Tibial artery (tissue), 4 donors: ENCODE data around the gene UNC79.

Experiments used
- DNase-seq, 2 donors: peaks; one replicate each; pipeline ENCODE4 v3.0.0-alpha.2; 2019
- H3K27ac ChIP-seq, 2 donors: fragments of 200-600 bp; sonication (generic) in 1 of 2; 1 replicate in 1 of 2; 2 replicates in 1 of 2; pipeline ENCODE4 v1.5.1; 2018 to 2019; ENCODE audit warnings: mild to moderate bottlenecking in 1 of 2
- H3K27me3 ChIP-seq, 2 donors: fragments of 200-600 bp; sonication (generic) in 1 of 2; one replicate each; pipeline versions ENCODE4 v1.5.1 to v1.6.0; 2016 to 2019
- H3K36me3 ChIP-seq, 3 donors: fragments of 200-600 bp; sonication (generic) in 2 of 3; one replicate each; pipeline ENCODE4 v1.5.1; 2016 to 2019; ENCODE audit warnings: mild to moderate bottlenecking in 2 of 3
- H3K4me1 ChIP-seq, 4 donors: fragments of 200-600 bp; sonication (generic) in 2 of 4; 1 replicate in 3 of 4; 2 replicates in 1 of 4; pipeline ENCODE4 v1.5.1; 2016 to 2019
- H3K4me3 ChIP-seq, 2 donors: fragments of 200-600 bp; sonication (generic) in 1 of 2; 1 replicate in 1 of 2; 2 replicates in 1 of 2; pipeline ENCODE4 v1.5.1; 2018 to 2019; ENCODE audit warnings: mild to moderate bottlenecking in 2 of 2
- H3K9me3 ChIP-seq, 3 donors: fragments of 200-600 bp; sonication (generic) in 1 of 3; one replicate each; pipeline ENCODE4 v1.5.1; 2016 to 2019
- CTCF ChIP-seq, 2 experiments: fragments of 200-600 bp in 1 of 2; fragments of 450-650 bp in 1 of 2; IDR thresholded peaks; one replicate each; pipeline ENCODE4 v1.5.1; 2017 to 2019; ENCODE audit warnings: antibody characterized with exemption in 2 of 2, mild to moderate bottlenecking in 1 of 2, moderate library complexity in 1 of 2
- intact Hi-C: fragments of 100-400 bp; cut with DNase I; formaldehyde crosslinking; loops from one replicate; pipeline ENCODE4 v1.15.0; 2023; ENCODE audit warnings: low total_unique reads

UNC79 gene

GRCh38 chr14:93729993-93730392, 299.3 kb downstream of the UNC79 start:
- intact Hi-C loops: no loop called here
- no peaks in the 10 kb centered on the region for H3K9me3 ChIP-seq
- no peaks in the 10 kb centered on the region for H3K27me3 ChIP-seq
- no peak for TF ChIP-seq CTCF (IDR thresholded peaks at IDR 0.05)
- DNase-seq: no peak
- H3K36me3 ChIP-seq: peaks cover 0 to 25% (median 11%) of the 10 kb centered on the region in 3 donors
- H3K27ac ChIP-seq: no peak overlapping the region
- H3K4me1 ChIP-seq: peaks cover 0 to 5% (median 0%) of the 10 kb centered on the region in 4 donors
- no peak overlapping the region for H3K4me3 ChIP-seq

GRCh38 chr14:93731753-93732152, 301.0 kb downstream of the UNC79 start:
- no peaks in the 10 kb centered on the region for H3K27me3 ChIP-seq
- TF ChIP-seq CTCF (IDR thresholded peaks at IDR 0.05): no peak
- H3K27ac ChIP-seq: no peak overlapping the region
- peaks cover 0 to 28% (median 16%) of the 10 kb centered on the region in 3 donors for H3K36me3 ChIP-seq
- no peaks in the 10 kb centered on the region for H3K9me3 ChIP-seq
- peaks cover 0 to 5% (median 0%) of the 10 kb centered on the region in 4 donors for H3K4me1 ChIP-seq
- no peak for DNase-seq
- intact Hi-C loops: no loop called here
- no peak overlapping the region for H3K4me3 ChIP-seq

- H3K4me3 ChIP-seq: no peak overlapping the region
- DNase-seq: no peak
- no peaks in the 10 kb centered on the region for H3K9me3 ChIP-seq
- intact Hi-C loops: no loop called here
- no peak for TF ChIP-seq CTCF (IDR thresholded peaks at IDR 0.05)
- H3K4me1 ChIP-seq: peaks cover 0 to 5% (median 0%) of the 10 kb centered on the region in 4 donors
- H3K27ac ChIP-seq: no peak overlapping the region
- H3K36me3 ChIP-seq: peaks cover 0 to 28% (median 16%) of the 10 kb centered on the region in 3 donors
- H3K27me3 ChIP-seq: no peaks in the 10 kb centered on the region
Measured at GRCh38 chr14:93732524-93732923, 301.8 kb downstream of the UNC79 start.

GRCh38 chr14:93733231-93733630, 302.5 kb downstream of the UNC79 start:
- peaks cover 0 to 5% (median 0%) of the 10 kb centered on the region in 4 donors for H3K4me1 ChIP-seq
- intact Hi-C loops: no loop called here
- H3K36me3 ChIP-seq: peaks cover 0 to 28% (median 16%) of the 10 kb centered on the region in 3 donors
- no peaks in the 10 kb centered on the region for H3K27me3 ChIP-seq
- no peak overlapping the region for H3K4me3 ChIP-seq
- no peak for TF ChIP-seq CTCF (IDR thresholded peaks at IDR 0.05)
- H3K9me3 ChIP-seq: no peaks in the 10 kb centered on the region
- H3K27ac ChIP-seq: no peak overlapping the region
- no peak for DNase-seq

GRCh38 chr14:93733631-93734030, 302.9 kb downstream of the UNC79 start:
- Histone ChIP-seq H3K4me1 (peaks cover 0 to 5% (median 0%) of the 10 kb centered on the region in 4 donors), H3K9me3 (no peaks in the 10 kb centered on the region), H3K27me3 (no peaks in the 10 kb centered on the region), H3K4me3 (no peak overlapping the region), H3K36me3 (peaks cover 0 to 28% (median 16%) of the 10 kb centered on the region in 3 donors), H3K27ac (no peak overlapping the region)
- TF ChIP-seq CTCF (IDR thresholded peaks at IDR 0.05): no peak
- DNase-seq: no peak
- intact Hi-C loops: no loop called here
